Psoas muscle (tissue), 8 donors: ENCODE data around the gene ARHGEF16. TPM values are rescaled to one million over a fixed set of nuclear protein-coding genes. Genes with fewer than 3 reads are reported as not detected.

Experiments used
- ATAC-seq, 4 donors: fragments of 200-7000 bp; cut with Tn5 transposase; one replicate each; pipeline ENCODE4 v1.9.1; 2020; ENCODE audit warnings: moderate library complexity in 3 of 4, mild to moderate bottlenecking in 2 of 4
- DNase-seq, 2 donors: peaks; one replicate each; pipeline ENCODE4 v3.0.0-alpha.2; 2020
- H3K27ac ChIP-seq: fragments of 200-600 bp; one replicate; pipeline ENCODE4 v1.8.0; 2022
- H3K27me3 ChIP-seq, 3 donors: fragments of 200-600 bp in 1 of 3; one replicate each; pipeline versions ENCODE4 v1.6.1 to v1.8.0; 2013 to 2022; ENCODE audit warnings: low read length in 2 of 3, mild to moderate bottlenecking in 2 of 3, moderate library complexity in 1 of 3; ENCODE audit not compliant: insufficient read depth in 3 of 3
- H3K36me3 ChIP-seq, 2 donors: fragments of 200-600 bp in 1 of 2; one replicate each; pipeline versions ENCODE4 v1.6.1 to v1.8.0; 2013 to 2022; ENCODE audit warnings: low read depth in 1 of 2, mild to moderate bottlenecking in 1 of 2, moderate library complexity in 1 of 2; ENCODE audit not compliant: insufficient read depth in 1 of 2
- H3K4me1 ChIP-seq: fragments of 200-600 bp; one replicate; pipeline ENCODE4 v1.8.0; 2022
- H3K4me3 ChIP-seq: fragments of 200-600 bp; one replicate; pipeline ENCODE4 v1.8.0; 2022; ENCODE audit warnings: mild to moderate bottlenecking
- H3K9me3 ChIP-seq: fragments of 200-600 bp; one replicate; pipeline ENCODE4 v1.8.0; 2022
- WGBS, 3 donors: extraction: QIAGEN DNeasy Blood & Tissue Kit; methylation state at CpG; one replicate each; pipeline versions ENCODE4 v1.1.6 to v1.1.7; 2013; 5-methylcytosine and 5-hydroxymethylcytosine counted together
- intact Hi-C, 2 donors: fragments of 100-400 bp; cut with DNase I; formaldehyde crosslinking; loops; one replicate each; pipeline versions ENCODE4 v1.11.0 to v1.14.2; 2022
- polyA plus RNA-seq, 3 donors: library from polyadenylated mRNA; stranded (reverse); fragments of 200-250 nt; gene quantifications; one replicate each; pipeline ENCODE4 v1.2.3, GENCODE V29; 2013
- total RNA-seq, 4 donors: library from RNA; stranded (reverse); fragmentation: NEBNext Ultra II Directional in 2 of 4; extraction: Animal tissue kit (Norgen Biotek cat#: 25700) in 2 of 4; gene quantifications; one replicate each; pipeline versions ENCODE4 v1.2.1 to v1.2.4, GENCODE V29; 2021 to 2023
- TF ChIP-seq, protein P1 (sequence below): fragments of 200-600 bp; IDR thresholded peaks from one replicate; pipeline ENCODE4 v1.8.0; 2022; ENCODE audit warnings: antibody characterized with exemption
- donor health status: healthy with polysubstance abuse.
- donor health status: DM: no; HTN: no; CAD: no; lungs with moderate emphysema.
- donor health status: Bipolar disorder and iron deficiency.
- donor health status: healthy.
- donor health status: DM: yes; HTN: yes; CAD: no.
- donor health status: DM: no; HTN: no; CAD: no.
- donor health status: DM: no; HTN: no; CAD: no.
- donor health status: DM: yes; HTN: yes; CAD: no.

The ARHGEF16 gene
- total and polyA plus RNA-seq, 7 donors = 0.29 to 0.56 (median 0.51) TPM

DNA sequence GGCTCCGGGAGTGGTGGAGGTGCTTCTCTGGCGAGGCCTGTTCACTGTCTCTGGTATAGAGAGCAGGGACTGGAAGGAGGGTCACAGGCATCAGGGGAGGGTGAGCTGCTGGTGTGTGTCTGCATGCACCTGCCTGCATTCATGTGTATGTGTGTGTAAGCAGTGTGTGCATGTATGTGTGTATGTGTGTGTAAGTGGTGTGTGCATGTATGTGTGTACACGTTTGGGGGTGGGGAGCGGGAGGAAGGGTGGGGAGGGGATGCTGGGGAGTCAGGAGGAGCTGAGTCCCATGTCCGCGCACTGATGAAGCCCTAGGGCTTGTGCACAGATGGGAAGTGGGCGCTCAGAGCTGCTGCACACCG is 49.0 kb downstream of the ARHGEF16 start:
- TF ChIP-seq, protein P1, sequence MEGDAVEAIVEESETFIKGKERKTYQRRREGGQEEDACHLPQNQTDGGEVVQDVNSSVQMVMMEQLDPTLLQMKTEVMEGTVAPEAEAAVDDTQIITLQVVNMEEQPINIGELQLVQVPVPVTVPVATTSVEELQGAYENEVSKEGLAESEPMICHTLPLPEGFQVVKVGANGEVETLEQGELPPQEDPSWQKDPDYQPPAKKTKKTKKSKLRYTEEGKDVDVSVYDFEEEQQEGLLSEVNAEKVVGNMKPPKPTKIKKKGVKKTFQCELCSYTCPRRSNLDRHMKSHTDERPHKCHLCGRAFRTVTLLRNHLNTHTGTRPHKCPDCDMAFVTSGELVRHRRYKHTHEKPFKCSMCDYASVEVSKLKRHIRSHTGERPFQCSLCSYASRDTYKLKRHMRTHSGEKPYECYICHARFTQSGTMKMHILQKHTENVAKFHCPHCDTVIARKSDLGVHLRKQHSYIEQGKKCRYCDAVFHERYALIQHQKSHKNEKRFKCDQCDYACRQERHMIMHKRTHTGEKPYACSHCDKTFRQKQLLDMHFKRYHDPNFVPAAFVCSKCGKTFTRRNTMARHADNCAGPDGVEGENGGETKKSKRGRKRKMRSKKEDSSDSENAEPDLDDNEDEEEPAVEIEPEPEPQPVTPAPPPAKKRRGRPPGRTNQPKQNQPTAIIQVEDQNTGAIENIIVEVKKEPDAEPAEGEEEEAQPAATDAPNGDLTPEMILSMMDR = no peak
- Histone ChIP-seq H3K9me3 (no peaks in the 10 kb centered on the region), H3K27ac (peak overlapping the region; percentile 88), H3K27me3 (no peaks in the 10 kb centered on the region), H3K36me3 (no peaks in the 10 kb centered on the region), H3K4me3 (no peak overlapping the region), H3K4me1 (peaks cover 18% of the 10 kb centered on the region)
- ATAC-seq (no peak), DNase-seq (no peak)
- intact Hi-C loops = no loop called here
- 85 to 89% (median 86%) methylated on average over 8 of the region's 8 CpGs for WGBS, 3 donors

DNA sequence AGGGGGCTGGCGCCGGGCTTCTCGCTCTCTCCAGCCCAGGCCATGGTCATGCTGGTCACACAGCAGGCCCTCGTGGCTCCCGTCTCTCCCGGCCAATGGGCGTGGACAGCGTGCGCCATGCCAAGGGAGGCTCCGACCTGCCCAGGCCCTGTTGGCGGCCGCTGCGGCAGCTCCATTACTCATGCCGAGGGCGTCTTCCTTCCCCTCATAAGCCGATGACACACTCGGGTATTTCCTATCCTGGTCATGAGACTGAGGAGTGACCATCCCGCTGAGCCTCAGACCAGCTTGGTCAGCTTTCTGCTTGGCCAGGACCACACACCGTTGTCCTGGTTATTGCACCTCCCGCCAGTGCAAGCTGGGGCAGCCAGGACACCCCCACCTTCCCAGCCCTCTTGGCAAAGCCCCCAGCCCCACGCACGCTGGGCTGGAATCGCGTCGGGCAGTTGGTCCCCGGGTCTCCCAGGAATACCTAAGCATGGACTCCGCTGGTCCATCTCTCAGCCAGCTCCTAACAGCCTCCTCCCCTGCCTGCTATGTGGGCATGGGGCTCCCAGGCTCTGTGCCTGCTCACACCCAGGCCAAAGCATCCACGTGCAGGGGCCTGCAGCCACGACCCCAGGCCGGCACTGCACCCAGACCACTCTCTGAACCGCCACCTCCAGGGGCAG is 49.8 kb downstream of the ARHGEF16 start:
- peak overlapping the region; percentile 9 for H3K4me3 ChIP-seq

DNA sequence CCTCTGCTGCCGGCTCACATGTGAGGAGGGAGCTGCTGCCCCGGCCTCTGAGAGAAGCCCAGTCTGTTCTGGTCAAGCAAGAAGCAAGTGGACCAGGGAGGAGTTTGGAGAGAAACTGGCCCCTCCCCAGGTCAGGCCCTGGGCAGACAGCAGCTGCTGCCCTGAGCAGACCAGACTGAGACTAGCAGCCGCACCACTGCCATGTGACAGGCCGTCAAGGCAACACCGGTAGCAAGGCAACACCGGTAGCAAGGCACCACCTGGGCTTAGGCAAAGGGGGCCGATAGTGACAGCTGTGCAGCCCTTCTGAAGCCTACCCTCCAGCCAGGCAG is 50.3 kb downstream of the ARHGEF16 start:
- peak overlapping the region; percentile 9 for H3K4me3 ChIP-seq
- peak in 1 of 2 donors; percentile 57 for DNase-seq
- intact Hi-C loops = no loop called here
- H3K4me1 ChIP-seq = peaks cover 18% of the 10 kb centered on the region
- TF ChIP-seq, protein P1 = no peak
- H3K27ac ChIP-seq = peak overlapping the region; percentile 88
- peak; percentile 41 to 73 (median 60) for ATAC-seq
- no peaks in the 10 kb centered on the region for H3K36me3 ChIP-seq
- 39 to 74% (median 69%) methylated on average over 7 of the region's 7 CpGs for WGBS, 3 donors
- no peaks in the 10 kb centered on the region for H3K27me3 ChIP-seq
- H3K9me3 ChIP-seq = no peaks in the 10 kb centered on the region

More for the DNA sequence above, 49.8 kb downstream of the ARHGEF16 start:
- no peaks in the 10 kb centered on the region for H3K27me3 ChIP-seq
- H3K27ac ChIP-seq = peak overlapping the region; percentile 88
- TF ChIP-seq, protein P1 = no peak
- 47 to 69% (median 61%) methylated on average over 30 to 31 of the region's 31 CpGs for WGBS, 3 donors
- ATAC-seq = peak; percentile 93 to 95 (median 94)
- H3K36me3 ChIP-seq = no peaks in the 10 kb centered on the region
- H3K9me3 ChIP-seq = no peaks in the 10 kb centered on the region
- peak; percentile 92 to 96 for DNase-seq
- intact Hi-C loops = no loop called here
- H3K4me1 ChIP-seq = peaks cover 18% of the 10 kb centered on the region

DNA sequence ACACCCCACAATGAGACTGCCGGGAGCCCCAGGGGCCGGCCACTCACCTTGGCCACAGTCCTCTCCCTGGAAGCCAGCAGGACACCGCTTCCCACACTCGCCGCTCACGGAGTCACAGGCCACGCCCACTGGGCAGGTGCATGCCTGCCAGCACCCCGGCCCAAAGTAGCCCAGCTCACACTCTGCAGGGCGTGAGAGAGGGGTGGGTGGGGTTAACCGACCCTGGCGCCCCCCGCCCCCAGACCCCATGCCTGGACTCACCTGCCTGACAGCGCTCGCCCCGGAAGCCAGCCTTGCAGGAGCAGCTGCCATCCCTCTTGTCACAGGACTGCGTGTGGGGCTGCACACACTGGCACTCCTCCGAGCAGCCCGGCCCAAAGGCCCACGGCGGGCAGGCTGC is 50.7 kb downstream of the ARHGEF16 start:
- ATAC-seq (no peak), DNase-seq (no peak)
- no peaks in the 10 kb centered on the region for H3K27me3 ChIP-seq
- peak overlapping the region; percentile 88 for H3K27ac ChIP-seq
- intact Hi-C loops = no loop called here
- no peaks in the 10 kb centered on the region for H3K36me3 ChIP-seq
- 75 to 84% (median 76%) methylated on average over 12 to 20 of the region's 20 CpGs for WGBS, 3 donors
- no peaks in the 10 kb centered on the region for H3K9me3 ChIP-seq
- TF ChIP-seq, protein P1 = no peak
- H3K4me1 ChIP-seq = peaks cover 18% of the 10 kb centered on the region
- H3K4me3 ChIP-seq = no peak overlapping the region

DNA sequence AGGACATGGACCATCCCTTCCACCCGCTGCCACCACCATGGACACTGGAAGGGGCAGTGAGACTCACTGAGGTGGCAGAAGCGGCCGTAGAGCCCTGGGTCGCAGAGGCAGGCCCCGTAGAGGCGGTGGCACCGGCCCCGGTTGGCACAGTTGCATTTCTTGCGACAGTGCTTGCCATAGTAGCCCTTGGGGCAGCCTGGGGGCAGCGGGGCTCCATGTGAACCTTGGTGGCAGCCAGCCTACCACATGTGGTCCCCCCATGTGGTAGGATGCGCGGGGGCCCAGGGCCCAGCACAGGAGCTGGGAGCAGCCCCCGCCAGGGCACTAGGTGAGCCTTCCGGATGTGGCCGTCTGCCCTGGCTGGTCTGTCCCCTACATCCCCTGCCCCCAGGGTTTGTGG is 51.6 kb downstream of the ARHGEF16 start:
- DNase-seq = no peak
- H3K4me3 ChIP-seq = no peak overlapping the region
- intact Hi-C loops = loop anchor here in 1 of 2 donors (2.0 kb wide), 1 partner anchor 23 kb away; no protein-coding TSS in a partner anchor
- WGBS, 3 donors = 93 to 97% (median 96%) methylated on average over 14 to 15 of the region's 15 CpGs
- no peaks in the 10 kb centered on the region for H3K27me3 ChIP-seq
- peak overlapping the region; percentile 88 for H3K27ac ChIP-seq
- no peak for ATAC-seq
- H3K9me3 ChIP-seq = no peaks in the 10 kb centered on the region
- TF ChIP-seq, protein P1 = no peak
- peaks cover 18% of the 10 kb centered on the region for H3K4me1 ChIP-seq
- no peaks in the 10 kb centered on the region for H3K36me3 ChIP-seq
